Measurements from ENCODE around the gene PCOLCE2.

- TF ChIP-seq CTCF (IDR thresholded peaks at IDR 0.05) (no peak), POLR2A (IDR thresholded peaks at IDR 0.05) (no peak), EP300 (IDR thresholded peaks at IDR 0.05) (no peak)
These were observed 5.6 kb upstream of the PCOLCE2 start for GRCh38 chr3:142894493-142894892.

Data from suprapubic skin (tissue), 3 donors.